Testis (tissue), 2 donors: Measurements from ENCODE around the gene PRKACA.

Experiments used
- POLR2A ChIP-seq: fragments of 450-650 bp; IDR thresholded peaks from one replicate; pipeline ENCODE4 v1.6.1; 2017; ENCODE audit warnings: antibody characterized with exemption, mild to moderate bottlenecking, moderate library complexity
- TF ChIP-seq, protein P1 (sequence below), 3 experiments: fragments of 450-650 bp in 2 of 3; fragments of 200-600 bp in 1 of 3; sonication (generic) in 1 of 3; IDR thresholded peaks; one replicate each; pipeline ENCODE4 v1.5.1; 2016 to 2019; ENCODE audit warnings: antibody characterized with exemption in 3 of 3, mild to moderate bottlenecking in 2 of 3, moderate library complexity in 1 of 3

DNA sequence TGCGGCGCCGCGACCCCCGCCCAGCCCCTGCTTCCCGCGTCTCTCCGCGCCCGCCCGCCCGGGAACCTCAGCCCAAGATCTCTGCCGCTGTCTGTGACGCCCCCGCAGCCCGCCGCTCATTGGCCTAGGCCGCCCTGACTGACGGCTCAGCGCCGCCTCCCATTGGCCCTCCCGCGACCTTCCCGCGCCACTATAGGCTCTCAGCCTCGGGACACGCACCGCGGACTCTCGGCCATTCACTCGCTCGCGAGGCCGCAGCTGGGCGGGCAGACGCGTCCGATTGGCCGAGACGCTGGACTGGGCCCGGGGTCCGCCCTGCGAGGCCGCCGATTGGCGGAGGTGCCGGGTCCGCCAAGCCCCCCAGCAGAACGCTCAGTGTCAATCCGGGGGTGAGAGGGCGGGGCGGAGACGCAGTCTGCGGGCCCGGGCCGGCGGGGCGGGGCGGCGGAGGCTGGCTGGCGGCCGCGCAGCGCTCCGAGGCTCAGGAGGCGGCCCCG is at the start of gene PRKACA:
- TF ChIP-seq POLR2A = no peak
- TF ChIP-seq, protein P1, sequence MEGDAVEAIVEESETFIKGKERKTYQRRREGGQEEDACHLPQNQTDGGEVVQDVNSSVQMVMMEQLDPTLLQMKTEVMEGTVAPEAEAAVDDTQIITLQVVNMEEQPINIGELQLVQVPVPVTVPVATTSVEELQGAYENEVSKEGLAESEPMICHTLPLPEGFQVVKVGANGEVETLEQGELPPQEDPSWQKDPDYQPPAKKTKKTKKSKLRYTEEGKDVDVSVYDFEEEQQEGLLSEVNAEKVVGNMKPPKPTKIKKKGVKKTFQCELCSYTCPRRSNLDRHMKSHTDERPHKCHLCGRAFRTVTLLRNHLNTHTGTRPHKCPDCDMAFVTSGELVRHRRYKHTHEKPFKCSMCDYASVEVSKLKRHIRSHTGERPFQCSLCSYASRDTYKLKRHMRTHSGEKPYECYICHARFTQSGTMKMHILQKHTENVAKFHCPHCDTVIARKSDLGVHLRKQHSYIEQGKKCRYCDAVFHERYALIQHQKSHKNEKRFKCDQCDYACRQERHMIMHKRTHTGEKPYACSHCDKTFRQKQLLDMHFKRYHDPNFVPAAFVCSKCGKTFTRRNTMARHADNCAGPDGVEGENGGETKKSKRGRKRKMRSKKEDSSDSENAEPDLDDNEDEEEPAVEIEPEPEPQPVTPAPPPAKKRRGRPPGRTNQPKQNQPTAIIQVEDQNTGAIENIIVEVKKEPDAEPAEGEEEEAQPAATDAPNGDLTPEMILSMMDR (IDR thresholded peaks at IDR 0.05) = no peak
